MM.1S (cell line): ENCODE data around the gene PDE11A.

Experiments used
- EZH2 ChIP-seq: fragments of 300-600 bp; sonication (generic); optimal IDR thresholded peaks from 2 replicates; pipeline ENCODE3; 2017; ENCODE audit warnings: low read depth, mild to moderate bottlenecking, antibody characterized with exemption, low read length, mixed read lengths
- EZH2phosphoT487 ChIP-seq: fragments of 300-600 bp; sonication (generic); IDR thresholded peaks from 2 replicates; pipeline ENCODE4 v1.6.1; 2018; ENCODE audit warnings: antibody characterized with exemption, low read length
- TF ChIP-seq, protein P1 (sequence below): fragments of 300-600 bp; sonication (generic); IDR thresholded peaks from 2 replicates; pipeline ENCODE4 v1.5.1; 2016; ENCODE audit warnings: antibody characterized with exemption, low read length, mixed read lengths

DNA sequence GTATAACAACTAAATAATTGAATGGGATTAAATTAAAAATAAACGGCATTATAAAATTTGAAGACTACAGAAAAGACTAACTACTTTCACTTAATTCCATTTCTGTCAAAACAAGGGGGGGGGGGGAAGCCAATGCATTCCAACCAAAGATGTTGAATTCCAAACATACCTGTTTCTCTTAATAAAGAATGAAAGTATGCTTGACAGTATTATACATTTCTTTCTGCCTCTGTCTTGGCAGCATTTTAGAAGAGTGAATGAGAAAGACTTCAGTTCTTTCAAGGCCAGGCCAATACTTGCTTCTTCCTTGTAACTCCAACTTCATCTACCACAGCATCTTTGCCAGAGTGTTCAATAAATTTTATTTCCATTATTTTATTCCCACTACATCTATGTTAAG, 65.9 kb downstream of the PDE11A start:
- TF ChIP-seq, protein P1, sequence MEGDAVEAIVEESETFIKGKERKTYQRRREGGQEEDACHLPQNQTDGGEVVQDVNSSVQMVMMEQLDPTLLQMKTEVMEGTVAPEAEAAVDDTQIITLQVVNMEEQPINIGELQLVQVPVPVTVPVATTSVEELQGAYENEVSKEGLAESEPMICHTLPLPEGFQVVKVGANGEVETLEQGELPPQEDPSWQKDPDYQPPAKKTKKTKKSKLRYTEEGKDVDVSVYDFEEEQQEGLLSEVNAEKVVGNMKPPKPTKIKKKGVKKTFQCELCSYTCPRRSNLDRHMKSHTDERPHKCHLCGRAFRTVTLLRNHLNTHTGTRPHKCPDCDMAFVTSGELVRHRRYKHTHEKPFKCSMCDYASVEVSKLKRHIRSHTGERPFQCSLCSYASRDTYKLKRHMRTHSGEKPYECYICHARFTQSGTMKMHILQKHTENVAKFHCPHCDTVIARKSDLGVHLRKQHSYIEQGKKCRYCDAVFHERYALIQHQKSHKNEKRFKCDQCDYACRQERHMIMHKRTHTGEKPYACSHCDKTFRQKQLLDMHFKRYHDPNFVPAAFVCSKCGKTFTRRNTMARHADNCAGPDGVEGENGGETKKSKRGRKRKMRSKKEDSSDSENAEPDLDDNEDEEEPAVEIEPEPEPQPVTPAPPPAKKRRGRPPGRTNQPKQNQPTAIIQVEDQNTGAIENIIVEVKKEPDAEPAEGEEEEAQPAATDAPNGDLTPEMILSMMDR, result no peak
- TF ChIP-seq EZH2, result no peak
- no peak for TF ChIP-seq EZH2phosphoT487
